H7 (cell line): ENCODE measurements around the gene SLC38A2. TPM values are rescaled to one million over a fixed set of nuclear protein-coding genes. Genes with fewer than 3 reads are reported as not detected.

Experiments used
- DNase-seq: peaks from one replicate; pipeline ENCODE4 v3.0.0; 2012
- H3K27me3 ChIP-seq: 2 replicates; pipeline ENCODE4 v1.6.0; 2011; ENCODE audit warnings: mild to moderate bottlenecking, low read length; ENCODE audit not compliant: control insufficient read depth, insufficient read depth
- H3K36me3 ChIP-seq: replicated peaks from 2 replicates; pipeline ENCODE4 v1.5.1; 2011; ENCODE audit warnings: low read length; ENCODE audit not compliant: control insufficient read depth, insufficient read depth
- H3K4me3 ChIP-seq: 2 replicates; pipeline ENCODE4 v1.5.1; 2011; ENCODE audit warnings: low read depth, mild to moderate bottlenecking, control low read depth, low read length, moderate library complexity; ENCODE audit not compliant: insufficient read depth
- total RNA-seq: library from RNA; depleted of rRNA; stranded (reverse); fragments of >200 nt; shearing (Covaris generic); gene quantifications from 2 replicates; pipeline ENCODE4 v1.2.3, GENCODE V29; 2014

Gene SLC38A2
- total RNA-seq, 1 experiment from 2014 or later, result 166 TPM

GRCh38 chr12:46386360-46386867 lies 13.8 kb upstream of the SLC38A2 start:
- DNase-seq, result no peak

DNA sequence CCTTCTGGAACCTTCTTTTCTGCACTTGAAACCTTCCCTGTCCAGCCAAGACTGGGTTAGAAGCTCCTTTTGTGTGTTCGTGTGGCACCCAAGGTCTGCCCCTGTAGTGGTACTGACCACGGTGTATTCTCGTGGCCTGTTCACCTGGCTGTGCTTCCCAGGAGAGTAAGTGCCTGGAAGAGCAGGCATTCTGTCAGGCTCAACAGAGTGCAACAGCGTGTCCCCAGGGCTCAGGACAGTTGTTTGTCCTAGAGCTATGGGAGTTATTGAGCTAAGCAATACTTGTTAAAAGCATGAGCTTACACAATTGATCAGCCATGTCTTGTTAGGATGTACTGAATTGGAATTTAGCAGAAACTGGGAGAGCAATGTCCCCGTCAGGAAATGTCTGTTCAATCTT lies 12.9 kb upstream of the SLC38A2 start:
- no peak overlapping the region for H3K4me3 ChIP-seq
- peak; percentile 29 for DNase-seq
- no peaks in the 10 kb centered on the region for H3K27me3 ChIP-seq
- no peaks in the 10 kb centered on the region for H3K36me3 ChIP-seq

More at GRCh38 chr12:46386360-46386867, 13.8 kb upstream of the SLC38A2 start:
- H3K36me3 ChIP-seq, result no peaks in the 10 kb centered on the region
- no peaks in the 10 kb centered on the region for H3K27me3 ChIP-seq
- no peak overlapping the region for H3K4me3 ChIP-seq

DNA sequence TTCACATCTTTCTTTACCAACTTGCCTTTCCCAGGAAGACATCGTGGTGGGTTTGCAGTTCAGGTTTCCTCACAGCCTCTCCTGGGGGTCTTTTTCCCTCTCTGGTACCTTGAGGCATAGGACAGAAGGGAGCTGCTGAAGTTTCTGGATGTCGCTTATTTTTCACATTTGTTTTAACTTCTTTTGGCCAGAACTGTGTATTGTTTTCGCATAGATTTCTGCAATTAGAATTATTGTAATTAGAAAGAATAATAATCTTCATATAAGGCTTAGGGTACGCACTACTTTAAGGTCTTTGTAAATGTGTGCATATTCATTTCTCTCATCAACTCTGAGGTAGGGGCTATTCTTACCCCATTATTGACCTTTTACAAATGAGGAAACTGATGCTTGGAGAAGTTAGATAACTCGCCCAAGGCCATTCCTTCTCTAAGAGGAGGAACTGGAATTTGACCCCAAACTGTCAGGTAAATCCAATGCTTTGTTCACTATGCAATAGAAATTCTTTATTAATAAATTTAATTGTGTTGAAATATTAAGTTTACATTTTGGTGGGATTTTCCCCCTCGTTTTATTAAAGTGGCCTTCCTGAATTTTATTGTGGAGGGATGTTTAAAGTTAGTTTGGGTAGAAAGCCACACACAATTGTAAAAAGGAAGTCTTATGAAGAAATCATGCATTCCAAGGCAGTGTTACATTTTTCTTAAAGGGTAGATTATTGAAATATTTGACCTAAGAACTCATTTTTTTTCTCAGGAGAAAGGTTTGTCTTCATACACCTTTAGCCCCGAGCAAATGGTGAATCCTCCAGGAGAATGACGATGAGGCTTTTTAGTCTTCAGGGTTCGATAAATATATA lies 12.1 kb upstream of the SLC38A2 start:
- Histone ChIP-seq H3K27me3 (no peaks in the 10 kb centered on the region), H3K36me3 (no peaks in the 10 kb centered on the region), H3K4me3 (peak overlapping the region; percentile 84)
- no peak for DNase-seq

DNA sequence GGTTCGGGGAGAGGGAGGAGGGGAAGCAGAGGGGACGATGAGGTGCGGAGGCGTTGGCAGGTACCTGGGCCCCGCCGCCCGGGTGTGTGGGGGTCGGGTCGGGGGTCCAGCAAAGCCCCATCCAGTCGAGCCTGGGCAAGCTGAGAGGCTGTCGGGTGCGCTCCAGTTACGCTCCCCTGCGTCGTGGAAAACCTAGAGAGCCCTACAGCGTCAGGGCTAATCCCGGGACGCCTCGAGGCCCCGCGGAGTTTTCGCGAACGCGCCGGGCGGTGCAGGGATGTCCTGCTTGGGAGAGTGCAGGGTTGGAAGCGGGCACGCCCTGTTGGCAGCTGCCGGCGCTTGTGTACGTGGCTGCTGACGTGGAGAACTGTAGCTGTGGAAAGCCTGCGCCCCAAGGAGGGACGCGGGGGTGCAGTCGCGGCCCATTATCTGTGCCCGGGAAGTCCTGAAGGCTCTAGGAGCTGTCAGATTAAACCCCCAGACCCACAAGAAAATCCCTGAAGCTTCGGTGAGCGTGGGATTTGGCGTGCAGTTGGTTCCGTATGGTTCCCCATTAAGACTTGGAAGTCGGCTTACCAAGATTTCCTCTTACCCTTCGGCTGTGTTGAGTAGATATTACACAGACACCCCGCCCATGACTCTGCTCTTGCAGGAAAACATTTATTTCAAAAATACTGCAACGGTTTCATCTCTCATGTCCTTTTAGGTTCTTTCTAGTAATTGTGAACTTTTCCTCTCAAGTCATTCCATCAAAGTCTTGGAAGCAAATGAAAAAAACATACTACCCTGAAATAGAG lies 11.3 kb upstream of the SLC38A2 start:
- Histone ChIP-seq H3K36me3 (no peaks in the 10 kb centered on the region), H3K4me3 (peak overlapping the region; percentile 84), H3K27me3 (no peaks in the 10 kb centered on the region)
- no peak for DNase-seq

GRCh38 chr12:46382964-46383653 lies 10.5 kb upstream of the SLC38A2 start:
- Histone ChIP-seq H3K36me3 (no peaks in the 10 kb centered on the region), H3K4me3 (peak overlapping the region; percentile 84), H3K27me3 (no peaks in the 10 kb centered on the region)
- peak; percentile 93 for DNase-seq

DNA sequence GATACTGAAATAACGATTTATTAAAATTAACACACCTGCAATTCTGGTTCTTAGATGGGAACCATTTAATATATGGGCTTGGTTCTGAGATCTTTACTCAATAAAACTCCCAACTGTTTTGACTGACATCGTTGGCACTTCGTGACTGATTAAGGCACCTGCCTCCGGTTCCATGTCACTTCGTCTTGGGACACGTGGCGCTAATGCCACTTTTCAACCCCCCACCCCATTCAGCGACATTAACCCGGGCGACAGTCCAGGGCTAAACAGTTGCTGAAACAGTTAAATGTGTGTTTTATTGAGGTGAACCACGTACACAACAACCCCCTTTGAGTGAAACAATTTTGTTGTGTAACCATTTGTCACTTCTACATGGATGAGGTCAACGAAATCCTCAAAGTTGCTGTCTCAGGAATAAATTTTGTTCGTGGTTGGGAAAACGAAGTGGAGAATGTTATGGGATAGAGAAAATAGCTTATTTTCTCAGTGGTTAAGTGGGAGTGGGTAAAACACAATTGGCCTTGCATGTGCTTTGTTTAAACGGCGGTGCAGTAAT lies 9.9 kb upstream of the SLC38A2 start:
- Histone ChIP-seq H3K27me3 (no peaks in the 10 kb centered on the region), H3K36me3 (no peaks in the 10 kb centered on the region), H3K4me3 (peak overlapping the region; percentile 84)
- no peak for DNase-seq

DNA sequence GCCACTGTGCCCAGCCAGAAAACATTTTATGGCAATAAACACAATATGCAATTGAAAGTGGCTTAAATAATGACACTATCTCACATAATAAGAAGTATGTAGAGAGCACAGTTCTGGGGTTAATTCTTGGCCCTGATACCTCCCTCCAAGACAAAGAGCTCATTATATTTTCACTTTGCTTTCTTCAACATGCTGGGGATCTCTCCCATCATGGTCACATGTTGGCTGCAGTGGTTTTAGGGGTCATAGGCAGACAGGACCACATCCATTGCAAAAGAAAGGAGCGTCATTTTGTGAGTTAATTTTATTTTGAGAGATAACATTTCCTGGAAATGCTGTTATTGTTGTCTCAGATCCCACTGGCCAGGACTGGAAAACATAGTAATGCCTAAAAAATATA lies 8.3 kb upstream of the SLC38A2 start:
- Histone ChIP-seq H3K36me3 (no peaks in the 10 kb centered on the region), H3K4me3 (no peak overlapping the region), H3K27me3 (no peaks in the 10 kb centered on the region)
- no peak for DNase-seq

- Histone ChIP-seq H3K36me3 (no peaks in the 10 kb centered on the region), H3K4me3 (no peak overlapping the region), H3K27me3 (no peaks in the 10 kb centered on the region)
- no peak for DNase-seq
Observed at GRCh38 chr12:46380022-46380796, 7.6 kb upstream of the SLC38A2 start.

DNA sequence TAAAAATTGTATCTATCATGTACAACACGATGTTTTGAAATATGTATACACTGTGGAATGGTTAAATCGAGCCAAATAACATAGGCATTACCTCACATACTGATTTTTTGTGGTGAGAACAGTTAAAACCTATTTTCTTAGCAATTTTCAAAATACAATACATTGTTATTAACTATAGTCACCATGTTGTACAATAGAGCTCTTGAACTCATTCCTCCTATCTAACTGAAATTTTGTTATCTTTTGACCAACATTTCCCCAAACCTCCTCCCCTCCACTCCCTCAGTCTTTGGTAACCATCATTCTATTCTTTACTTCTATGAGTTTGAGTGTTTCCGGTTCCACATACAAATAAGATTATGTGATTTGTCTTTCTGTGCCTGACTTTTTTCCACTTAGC lies 6.8 kb upstream of the SLC38A2 start:
- H3K36me3 ChIP-seq, result no peaks in the 10 kb centered on the region
- DNase-seq, result no peak
- no peaks in the 10 kb centered on the region for H3K27me3 ChIP-seq
- H3K4me3 ChIP-seq, result no peak overlapping the region

GRCh38 chr12:46378530-46378929 lies 6.0 kb upstream of the SLC38A2 start:
- DNase-seq, result no peak
- Histone ChIP-seq H3K4me3 (no peak overlapping the region), H3K27me3 (no peaks in the 10 kb centered on the region), H3K36me3 (no peaks in the 10 kb centered on the region)

DNA sequence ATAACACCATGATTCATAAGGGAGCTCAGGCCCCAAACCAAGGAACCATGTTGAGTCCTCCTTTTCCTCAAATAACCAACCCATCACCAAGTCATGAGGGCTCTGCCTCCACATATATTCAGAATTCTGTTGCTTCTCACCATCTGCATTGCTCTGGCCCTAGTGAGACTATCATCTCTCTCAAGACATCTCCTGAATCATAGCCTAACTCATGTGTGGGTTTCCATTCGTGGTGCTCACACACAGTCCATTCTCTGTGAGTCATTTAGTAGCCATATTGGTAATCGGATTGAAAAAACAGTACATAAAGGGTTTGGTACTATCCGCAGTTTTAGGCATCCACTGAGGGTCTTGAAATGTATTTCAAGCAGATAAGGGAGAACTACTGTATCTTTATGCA lies 5.1 kb upstream of the SLC38A2 start:
- Histone ChIP-seq H3K36me3 (no peaks in the 10 kb centered on the region), H3K4me3 (no peak overlapping the region), H3K27me3 (no peaks in the 10 kb centered on the region)
- DNase-seq, result no peak

DNA sequence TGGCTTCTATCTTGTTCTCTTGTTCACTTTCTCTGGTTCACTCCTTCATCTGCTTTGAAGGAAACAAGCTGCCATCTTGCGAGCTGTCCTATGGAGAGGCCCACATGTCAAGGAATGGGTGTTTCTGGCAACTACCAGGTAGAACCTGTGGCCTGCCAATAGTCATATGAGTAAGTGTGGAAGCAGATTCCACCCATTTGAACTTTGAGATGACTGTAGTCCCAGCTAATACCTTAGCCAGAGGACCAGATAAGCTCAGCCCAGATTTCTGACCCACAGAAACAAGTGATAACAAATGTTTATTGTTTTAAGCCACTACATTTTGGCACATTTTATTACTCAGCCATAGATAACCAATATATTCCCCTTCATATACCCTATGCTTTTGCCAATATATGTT lies 4.0 kb upstream of the SLC38A2 start:
- H3K27me3 ChIP-seq, result no peaks in the 10 kb centered on the region
- H3K4me3 ChIP-seq, result no peak overlapping the region
- no peak for DNase-seq

GRCh38 chr12:46374711-46375110 lies 2.1 kb upstream of the SLC38A2 start:
- no peak for DNase-seq
- no peak overlapping the region for H3K4me3 ChIP-seq
- H3K27me3 ChIP-seq, result no peaks in the 10 kb centered on the region
- H3K36me3 ChIP-seq, result peaks cover 10% of the 10 kb centered on the region

More for the DNA sequence above, 4.0 kb upstream of the SLC38A2 start:
- H3K36me3 ChIP-seq, result no peaks in the 10 kb centered on the region

DNA sequence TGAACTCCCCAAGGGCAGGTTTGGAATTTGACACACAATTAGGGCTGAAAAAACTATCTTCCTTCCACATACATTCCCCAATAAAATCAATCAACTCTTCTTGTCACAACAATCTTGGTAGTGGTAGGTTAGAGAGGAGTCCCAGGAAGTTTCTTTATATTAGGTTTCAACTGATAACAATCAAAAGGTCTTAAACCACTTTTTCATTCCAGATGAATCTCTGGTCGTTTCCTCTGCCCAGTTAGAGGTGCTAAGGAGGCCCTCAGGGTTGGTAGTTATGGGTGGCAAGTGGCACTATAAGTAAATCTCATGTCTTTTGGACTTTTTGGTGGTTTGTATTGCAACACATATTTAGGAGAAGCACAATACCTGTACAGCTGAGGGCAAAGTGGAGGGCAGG lies 1.7 kb upstream of the SLC38A2 start:
- H3K36me3 ChIP-seq, result peaks cover 14% of the 10 kb centered on the region
- no peak overlapping the region for H3K4me3 ChIP-seq
- no peaks in the 10 kb centered on the region for H3K27me3 ChIP-seq
- no peak for DNase-seq
